HEK293T (cell line): Measurements from ENCODE around the gene RFC3.
"Not testable (repeated sequence)": the region's sequence is repeated elsewhere in the genome, so short reads cannot be mapped to it uniquely, and the experiment has no call there.

Experiments used
- CTCF ChIA-PET: fragments of 350-600 bp; formaldehyde crosslinking; extraction: SDS; loops from one replicate; lab custom pipeline; 2021; ENCODE audit warnings: antibody characterized with exemption, inconsistent platforms; lab: Yijun Ruan, JAX
- POLR2A ChIA-PET: fragments of 350-600 bp; formaldehyde crosslinking; extraction: SDS; loops from one replicate; lab custom pipeline; 2020; ENCODE audit warnings: antibody characterized with exemption, inconsistent platforms; lab: Yijun Ruan, JAX
- DNase-seq: peaks from one replicate; pipeline ENCODE4 v3.0.0; 2012; ENCODE audit warnings: mixed read lengths; ENCODE audit errors: extremely low spot score
- ARNT ChIP-seq: fragments of 450-650 bp; IDR thresholded peaks from 2 replicates; pipeline ENCODE4 v1.6.1; 2017; ENCODE audit warnings: mild to moderate bottlenecking
- BHLHE40 ChIP-seq: fragments of 450-650 bp; IDR thresholded peaks from 2 replicates; pipeline ENCODE4 v1.6.1; 2016; ENCODE audit warnings: mild to moderate bottlenecking, moderate library complexity, borderline replicate concordance
- CTBP1 ChIP-seq: fragments of 450-650 bp; IDR thresholded peaks from 2 replicates; pipeline ENCODE4 v1.6.1; 2016; ENCODE audit warnings: borderline replicate concordance
- ELF4 ChIP-seq: fragments of 450-650 bp; IDR thresholded peaks from 2 replicates; pipeline ENCODE4 v1.6.1; 2017; ENCODE audit warnings: antibody characterized with exemption
- FOXA1 ChIP-seq: fragments of 450-650 bp; IDR thresholded peaks from 2 replicates; pipeline ENCODE4 v1.6.1; 2016; ENCODE audit warnings: mild to moderate bottlenecking
- FOXK2 ChIP-seq: fragments of 450-650 bp; IDR thresholded peaks from 2 replicates; pipeline ENCODE4 v1.6.1; 2016; ENCODE audit warnings: mild to moderate bottlenecking
- FOXM1 ChIP-seq: fragments of 450-650 bp; IDR thresholded peaks from 2 replicates; pipeline ENCODE4 v1.6.1; 2017; ENCODE audit warnings: mild to moderate bottlenecking, borderline replicate concordance
- HDGF ChIP-seq: fragments of 450-650 bp; IDR thresholded peaks from 2 replicates; pipeline ENCODE4 v1.6.1; 2017; ENCODE audit warnings: antibody characterized with exemption, borderline replicate concordance
- L3MBTL2 ChIP-seq: fragments of 450-650 bp; conservative IDR thresholded peaks from 2 replicates; pipeline ENCODE4 v1.6.1; 2016; ENCODE audit warnings: mild to moderate bottlenecking
- LEF1 ChIP-seq: fragments of 450-650 bp; IDR thresholded peaks from 2 replicates; pipeline ENCODE4 v1.6.1; 2017; ENCODE audit warnings: mild to moderate bottlenecking, borderline replicate concordance
- NFRKB ChIP-seq: fragments of 450-650 bp; IDR thresholded peaks from 2 replicates; pipeline ENCODE4 v1.6.1; 2016; ENCODE audit warnings: mild to moderate bottlenecking, moderate library complexity
- SP1 ChIP-seq: fragments of 450-650 bp; IDR thresholded peaks from 2 replicates; pipeline ENCODE4 v1.6.1; 2017
- SUZ12 ChIP-seq: fragments of 450-650 bp; IDR thresholded peaks from 2 replicates; pipeline ENCODE4 v1.6.1; 2016; ENCODE audit warnings: mild to moderate bottlenecking
- TARDBP ChIP-seq: fragments of 450-650 bp; IDR thresholded peaks from 2 replicates; pipeline ENCODE4 v1.6.1; 2016
- ZNF384 ChIP-seq: fragments of 450-650 bp; IDR thresholded peaks from 2 replicates; pipeline ENCODE4 v1.6.1; 2016
- TF ChIP-seq, protein P1 (sequence below): fragments of 450-650 bp; IDR thresholded peaks from 2 replicates; pipeline ENCODE4 v1.6.1; 2016

Gene RFC3

GRCh38 chr13:33800646-33801186 lies 17.2 kb upstream of the RFC3 start:
- TF ChIP-seq CTBP1, result no peak
- no peak for TF ChIP-seq TARDBP
- no peak for TF ChIP-seq HDGF
- TF ChIP-seq, protein P1, sequence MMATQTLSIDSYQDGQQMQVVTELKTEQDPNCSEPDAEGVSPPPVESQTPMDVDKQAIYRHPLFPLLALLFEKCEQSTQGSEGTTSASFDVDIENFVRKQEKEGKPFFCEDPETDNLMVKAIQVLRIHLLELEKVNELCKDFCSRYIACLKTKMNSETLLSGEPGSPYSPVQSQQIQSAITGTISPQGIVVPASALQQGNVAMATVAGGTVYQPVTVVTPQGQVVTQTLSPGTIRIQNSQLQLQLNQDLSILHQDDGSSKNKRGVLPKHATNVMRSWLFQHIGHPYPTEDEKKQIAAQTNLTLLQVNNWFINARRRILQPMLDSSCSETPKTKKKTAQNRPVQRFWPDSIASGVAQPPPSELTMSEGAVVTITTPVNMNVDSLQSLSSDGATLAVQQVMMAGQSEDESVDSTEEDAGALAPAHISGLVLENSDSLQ, result no peak
- no peak for TF ChIP-seq NFRKB
- no peak for TF ChIP-seq SUZ12
- TF ChIP-seq SP1, result no peak
- TF ChIP-seq FOXM1, result no peak
- TF ChIP-seq L3MBTL2, result no peak
- POLR2A ChIA-PET, result no interaction called here
- DNase-seq, result no peak
- CTCF ChIA-PET, result interaction anchor here (0.9 to 1.2 kb wide), 2 partner anchors 15 to 37 kb away, joined by 3 to 4 read pairs; no protein-coding TSS in a partner anchor

DNA sequence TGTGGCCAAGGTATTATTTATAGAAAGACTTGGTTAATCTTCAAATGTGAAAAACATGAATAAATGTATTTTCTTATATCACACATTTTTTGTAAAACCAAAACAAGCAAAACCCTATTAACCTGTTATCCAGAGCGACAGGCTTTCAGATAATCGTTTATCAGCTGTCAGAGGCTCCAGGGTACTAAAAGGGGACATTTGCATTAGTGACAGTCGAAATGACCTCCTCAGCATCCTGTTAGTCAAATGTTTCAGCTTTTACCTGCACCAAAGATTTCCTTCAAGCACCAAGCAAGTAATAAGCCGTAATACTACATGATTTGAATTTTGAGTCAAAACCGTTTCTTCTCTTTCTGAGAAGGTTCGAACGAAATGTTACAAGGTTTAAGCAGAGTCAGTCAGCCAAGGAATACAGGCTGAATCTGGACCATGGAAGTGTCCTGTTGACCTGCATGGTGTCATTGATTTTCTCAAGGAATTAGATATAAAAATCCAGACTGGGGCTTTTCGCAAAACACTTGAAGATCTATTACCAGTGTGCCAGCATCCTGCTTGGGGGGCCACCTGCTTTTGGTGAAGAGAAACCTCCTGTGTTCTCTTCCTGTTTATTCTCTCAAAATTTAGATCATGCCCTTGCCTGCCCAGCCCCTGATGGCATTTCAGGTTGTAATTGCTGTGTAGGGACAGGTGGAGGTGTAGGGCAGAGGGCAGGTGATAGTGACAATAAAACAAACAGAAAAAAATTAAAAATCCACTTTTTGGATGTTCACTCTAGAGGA lies 11.3 kb upstream of the RFC3 start:
- CTCF ChIA-PET, result no interaction called here
- POLR2A ChIA-PET, result no interaction called here
- TF ChIP-seq TARDBP (no peak), SUZ12 (no peak), CTBP1 (no peak), NFRKB (no peak), ZNF384 (no peak), ELF4 (no peak), FOXA1 (no peak), ARNT (no peak)
- TF ChIP-seq, protein P1, result no peak
- no peak for DNase-seq

GRCh38 chr13:33812829-33813228 lies 5.1 kb upstream of the RFC3 start:
- POLR2A ChIA-PET, CTCF ChIA-PET: not testable (repeated sequence)

DNA sequence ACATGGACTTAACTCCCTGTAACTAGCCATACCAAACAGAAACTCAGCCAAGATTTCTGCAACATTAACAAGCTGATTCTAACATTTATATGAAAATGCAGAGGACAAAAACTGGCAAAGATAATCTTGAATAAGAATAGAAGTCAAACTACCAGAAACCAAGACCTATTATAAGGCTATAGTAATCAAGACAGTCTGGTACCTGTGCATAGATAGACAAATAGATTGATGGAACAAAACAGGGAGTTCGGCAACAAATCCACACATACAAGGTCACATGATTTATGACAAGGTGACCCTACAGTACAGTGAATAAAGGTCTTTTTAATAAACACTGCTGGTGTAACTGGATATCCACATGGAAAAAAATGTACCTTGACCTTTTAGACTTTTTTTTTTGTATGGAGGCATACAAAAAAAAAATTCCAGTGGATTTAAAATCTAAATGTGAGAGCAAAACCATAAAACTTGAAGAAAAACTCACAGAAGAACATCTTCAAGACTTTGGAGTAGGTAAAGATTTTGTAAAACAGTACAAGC lies 2.9 kb upstream of the RFC3 start:
- ChIA-PET CTCF (no interaction called here), POLR2A (no interaction called here)
- TF ChIP-seq FOXK2, result no peak
- TF ChIP-seq FOXA1, result no peak
- no peak for TF ChIP-seq CTBP1
- no peak for TF ChIP-seq ZNF384
- no peak for TF ChIP-seq ARNT
- TF ChIP-seq L3MBTL2, result no peak
- TF ChIP-seq TARDBP, result no peak
- no peak for TF ChIP-seq LEF1
- TF ChIP-seq, protein P1, result no peak
- no peak for TF ChIP-seq NFRKB
- no peak for TF ChIP-seq HDGF
- TF ChIP-seq FOXM1, result no peak
- TF ChIP-seq BHLHE40, result no peak
- TF ChIP-seq ELF4, result no peak
- TF ChIP-seq SUZ12, result no peak
- TF ChIP-seq SP1, result no peak
- no peak for DNase-seq

More at GRCh38 chr13:33812829-33813228, 5.1 kb upstream of the RFC3 start:
- DNase-seq, result not testable (repeated sequence)

- TF ChIP-seq L3MBTL2 (no peak), ARNT (no peak), ZNF384 (no peak), NFRKB (no peak), TARDBP (no peak), SUZ12 (no peak), ELF4 (no peak), FOXA1 (no peak)
- POLR2A ChIA-PET, result no interaction called here
- CTCF ChIA-PET, result no interaction called here
- DNase-seq, result no peak
Observed at GRCh38 chr13:33816912-33817311, 1.0 kb upstream of the RFC3 start.

GRCh38 chr13:33817513-33817900 lies 442 bp upstream of the RFC3 start:
- POLR2A ChIA-PET, result interaction anchor here (0.8 to 1.0 kb wide), 3 partner anchors 8 to 33 kb away, joined by 3 to 7 read pairs (median 3); no protein-coding TSS in a partner anchor
- TF ChIP-seq BHLHE40 (no peak), ZNF384 (no peak), ELF4 (no peak), FOXA1 (no peak), SP1 (no peak), ARNT (no peak), FOXK2 (no peak), TARDBP (no peak)
- TF ChIP-seq, protein P1, result no peak
- no peak for DNase-seq
- CTCF ChIA-PET, result no interaction called here
